T-helper 1 cell treated with Interleukin-12 subunit alpha and Interleukin-12 subunit beta and Interleukin-4 antibody, amounts not matched to agents 30 ng/mL and 1 ng/mL, for 36 hours (primary cell): Measurements from ENCODE around the gene SPOCK1. TPM values are rescaled to one million over a fixed set of nuclear protein-coding genes. Genes with fewer than 3 reads are reported as not detected.

ENCODE experiments used
- intact Hi-C: fragments of 100-400 bp; cut with micrococcal nuclease; formaldehyde crosslinking; loops from one replicate; pipeline ENCODE4 v1.15.1; 2024
- total RNA-seq: library from RNA; stranded (reverse); gene quantifications from 2 replicates; pipeline ENCODE4 v1.2.3, GENCODE V29; 2022

SPOCK1 gene
- total RNA-seq, 1 donor from 2014 or later, result 0.27 TPM

GRCh38 chr5:137201876-137202275 lies 297.2 kb downstream of the SPOCK1 start:
- intact Hi-C loops, result no loop called here

GRCh38 chr5:137200906-137201700 lies 298.0 kb downstream of the SPOCK1 start:
- intact Hi-C loops, result no loop called here

GRCh38 chr5:137199966-137200365 lies 299.2 kb downstream of the SPOCK1 start:
- intact Hi-C loops, result no loop called here

GRCh38 chr5:137199201-137199600 lies 299.9 kb downstream of the SPOCK1 start:
- intact Hi-C loops, result no loop called here

GRCh38 chr5:137195483-137195882 lies 303.6 kb downstream of the SPOCK1 start:
- intact Hi-C loops, result no loop called here

- intact Hi-C loops, result no loop called here
Observed at GRCh38 chr5:137194300-137194699, 304.8 kb downstream of the SPOCK1 start.

- intact Hi-C loops, result no loop called here
Observed at GRCh38 chr5:137192293-137192743, 306.8 kb downstream of the SPOCK1 start.

- intact Hi-C loops, result no loop called here
Observed at GRCh38 chr5:137191179-137191578, 307.9 kb downstream of the SPOCK1 start.

GRCh38 chr5:137190441-137190840 lies 308.7 kb downstream of the SPOCK1 start:
- intact Hi-C loops, result no loop called here

- intact Hi-C loops, result no loop called here
Observed at GRCh38 chr5:137190031-137190430, 309.1 kb downstream of the SPOCK1 start.

GRCh38 chr5:137188566-137188965 lies 310.6 kb downstream of the SPOCK1 start:
- intact Hi-C loops, result no loop called here

- intact Hi-C loops, result no loop called here
Observed at GRCh38 chr5:137186759-137187461, 312.2 kb downstream of the SPOCK1 start.

GRCh38 chr5:137185193-137185592 lies 313.9 kb downstream of the SPOCK1 start:
- intact Hi-C loops, result no loop called here

- intact Hi-C loops, result no loop called here
Observed at GRCh38 chr5:137184734-137185133, 314.4 kb downstream of the SPOCK1 start.

GRCh38 chr5:137182576-137182975 lies 316.6 kb downstream of the SPOCK1 start:
- intact Hi-C loops, result no loop called here

GRCh38 chr5:137181667-137182066 lies 317.5 kb downstream of the SPOCK1 start:
- intact Hi-C loops, result no loop called here

GRCh38 chr5:137179203-137179602 lies 319.9 kb downstream of the SPOCK1 start:
- intact Hi-C loops, result no loop called here

- intact Hi-C loops, result no loop called here
Observed at GRCh38 chr5:137176609-137177008, 322.5 kb downstream of the SPOCK1 start.

- intact Hi-C loops, result no loop called here
Observed at GRCh38 chr5:137176126-137176525, 323.0 kb downstream of the SPOCK1 start.

- intact Hi-C loops, result no loop called here
Observed at GRCh38 chr5:137174196-137174595, 324.9 kb downstream of the SPOCK1 start.

- intact Hi-C loops, result no loop called here
Observed at GRCh38 chr5:137172258-137172657, 326.9 kb downstream of the SPOCK1 start.

GRCh38 chr5:137167187-137167586 lies 331.9 kb downstream of the SPOCK1 start:
- intact Hi-C loops, result no loop called here

GRCh38 chr5:137164961-137165360 lies 334.2 kb downstream of the SPOCK1 start:
- intact Hi-C loops, result no loop called here
